SK-N-SH (cell line): ENCODE measurements around the gene ADGRF4.

Experiments used
- FOSL2 ChIP-seq: IDR thresholded peaks from 2 replicates; pipeline ENCODE4 v1.4.0; 2012; ENCODE audit warnings: low read depth, mild to moderate bottlenecking, moderate library complexity, borderline replicate concordance
- GABPA ChIP-seq: IDR thresholded peaks from 2 replicates; pipeline ENCODE4 v1.4.0; 2012; ENCODE audit warnings: low read depth, mild to moderate bottlenecking
- JUND ChIP-seq: IDR thresholded peaks from 2 replicates; pipeline ENCODE4 v1.4.0; 2012
- MXI1 ChIP-seq: IDR thresholded peaks from 2 replicates; pipeline ENCODE4 v1.6.1; 2012; ENCODE audit warnings: mild to moderate bottlenecking, low read depth, low read length, improper control_type of control experiment
- NFIC ChIP-seq: IDR thresholded peaks from 2 replicates; pipeline ENCODE4 v1.4.0; 2012; ENCODE audit warnings: borderline replicate concordance
- POLR2AphosphoS5 ChIP-seq: IDR thresholded peaks from 2 replicates; pipeline ENCODE4 v1.6.1; 2012; ENCODE audit warnings: low read depth, low read length
- RAD21 ChIP-seq: IDR thresholded peaks from 2 replicates; pipeline ENCODE4 v1.6.1; 2012; ENCODE audit warnings: mild to moderate bottlenecking, low read length
- RFX5 ChIP-seq: IDR thresholded peaks from 2 replicates; pipeline ENCODE4 v1.6.1; 2012; ENCODE audit warnings: mild to moderate bottlenecking, improper control_type of control experiment, low read length
- SMC3 ChIP-seq: IDR thresholded peaks from 2 replicates; pipeline ENCODE4 v1.6.1; 2012; ENCODE audit warnings: low read depth, low read length, improper control_type of control experiment
- TCF12 ChIP-seq: IDR thresholded peaks from 2 replicates; pipeline ENCODE4 v1.4.0; 2012
- YY1 ChIP-seq: IDR thresholded peaks from 2 replicates; pipeline ENCODE4 v1.4.0; 2012; ENCODE audit warnings: low read depth, mild to moderate bottlenecking
- TF ChIP-seq, protein P1 (sequence below): fragments of 200-600 bp; sonication (generic); IDR thresholded peaks from 2 replicates; pipeline ENCODE4 v1.6.1; 2017; ENCODE audit warnings: antibody characterized with exemption, mild to moderate bottlenecking, moderate library complexity

DNA sequence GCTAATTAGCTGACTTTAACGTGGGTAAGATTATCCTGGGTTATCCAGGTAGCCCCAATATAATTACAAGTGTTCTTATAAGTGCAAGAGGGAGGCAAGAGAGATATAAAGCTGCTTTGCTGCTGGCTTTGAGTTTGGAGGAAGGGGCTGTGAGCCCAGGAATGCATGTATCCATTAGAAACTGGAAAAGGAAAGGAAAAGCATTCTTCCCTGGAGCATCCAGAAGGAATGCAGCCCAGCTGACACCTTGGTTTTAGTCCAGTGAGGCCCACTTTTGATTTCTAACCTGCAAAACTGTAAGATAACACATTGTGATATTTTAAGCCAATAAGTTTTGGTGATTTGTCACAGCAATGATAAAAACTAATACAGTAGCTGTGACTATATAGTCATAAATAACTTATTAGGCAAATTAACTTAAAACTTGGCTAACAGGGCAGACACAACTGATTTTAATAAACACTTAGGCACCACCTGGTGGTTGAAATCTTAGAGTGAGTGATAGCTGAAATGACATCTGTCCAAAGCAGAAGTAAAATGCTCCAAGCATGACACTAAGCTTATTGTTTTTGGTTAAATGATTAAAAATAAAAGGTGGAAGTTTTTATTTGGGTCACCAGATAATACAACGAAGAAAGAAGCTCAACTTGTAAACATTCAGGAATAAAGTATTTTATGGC lies 35.6 kb downstream of the ADGRF4 start:
- no peak for TF ChIP-seq YY1
- TF ChIP-seq NFIC = no peak
- TF ChIP-seq, protein P1, sequence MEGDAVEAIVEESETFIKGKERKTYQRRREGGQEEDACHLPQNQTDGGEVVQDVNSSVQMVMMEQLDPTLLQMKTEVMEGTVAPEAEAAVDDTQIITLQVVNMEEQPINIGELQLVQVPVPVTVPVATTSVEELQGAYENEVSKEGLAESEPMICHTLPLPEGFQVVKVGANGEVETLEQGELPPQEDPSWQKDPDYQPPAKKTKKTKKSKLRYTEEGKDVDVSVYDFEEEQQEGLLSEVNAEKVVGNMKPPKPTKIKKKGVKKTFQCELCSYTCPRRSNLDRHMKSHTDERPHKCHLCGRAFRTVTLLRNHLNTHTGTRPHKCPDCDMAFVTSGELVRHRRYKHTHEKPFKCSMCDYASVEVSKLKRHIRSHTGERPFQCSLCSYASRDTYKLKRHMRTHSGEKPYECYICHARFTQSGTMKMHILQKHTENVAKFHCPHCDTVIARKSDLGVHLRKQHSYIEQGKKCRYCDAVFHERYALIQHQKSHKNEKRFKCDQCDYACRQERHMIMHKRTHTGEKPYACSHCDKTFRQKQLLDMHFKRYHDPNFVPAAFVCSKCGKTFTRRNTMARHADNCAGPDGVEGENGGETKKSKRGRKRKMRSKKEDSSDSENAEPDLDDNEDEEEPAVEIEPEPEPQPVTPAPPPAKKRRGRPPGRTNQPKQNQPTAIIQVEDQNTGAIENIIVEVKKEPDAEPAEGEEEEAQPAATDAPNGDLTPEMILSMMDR = peak; percentile 37
- no peak for TF ChIP-seq MXI1
- no peak for TF ChIP-seq POLR2AphosphoS5
- no peak for TF ChIP-seq TCF12
- no peak for TF ChIP-seq SMC3
- TF ChIP-seq FOSL2 = no peak
- TF ChIP-seq GABPA = no peak
- no peak for TF ChIP-seq RFX5
- TF ChIP-seq JUND = no peak
- peak; percentile 34; the same call in 1 of the 2 replicates for TF ChIP-seq RAD21
